PC-9 (cell line): ENCODE measurements around the gene VWA2.

Experiments used
- EZH2 ChIP-seq: fragments of 200-600 bp; sonication (generic); IDR thresholded peaks from 2 replicates; pipeline ENCODE4 v1.8.0; 2017; ENCODE audit warnings: antibody characterized with exemption, low read depth
- TF ChIP-seq, protein P1 (sequence below): fragments of 200-600 bp; sonication (generic); conservative IDR thresholded peaks from 2 replicates; pipeline ENCODE4 v1.6.1; 2017; ENCODE audit warnings: mixed run types, antibody characterized with exemption, mild to moderate bottlenecking, moderate library complexity

DNA sequence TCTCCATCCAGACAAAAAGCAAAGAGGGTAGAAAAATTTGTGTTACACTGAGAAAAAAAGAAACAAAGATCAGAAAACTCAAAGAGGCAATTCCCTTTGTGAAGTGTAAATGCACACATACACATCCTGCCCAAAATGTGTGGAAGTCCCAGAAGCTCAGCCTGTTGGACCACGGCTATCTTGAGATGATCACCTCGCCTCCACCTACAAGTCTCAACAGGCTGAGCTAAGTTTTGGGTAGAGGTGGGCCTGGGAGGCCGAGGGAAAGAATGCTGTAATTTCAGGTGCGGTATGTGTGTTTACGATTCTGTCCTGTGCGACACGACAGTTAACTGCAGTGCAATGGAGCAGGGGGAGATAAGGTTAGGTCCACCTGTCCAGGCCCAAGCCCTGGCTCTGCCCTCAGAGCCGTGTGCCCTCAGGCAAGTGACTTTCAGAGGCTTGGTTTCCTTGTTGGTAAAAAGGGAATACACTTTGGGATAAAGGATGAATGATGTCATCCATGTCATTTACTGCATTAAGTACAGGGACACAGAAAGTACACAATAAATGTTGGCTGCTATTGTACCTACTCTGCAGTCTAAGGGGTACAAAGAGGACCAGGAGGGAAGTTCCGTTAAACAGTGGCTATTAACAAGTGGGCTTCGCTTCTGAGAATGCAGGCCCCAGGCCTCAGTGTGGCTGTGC is 97.9 kb downstream of the VWA2 start:
- no peak for TF ChIP-seq EZH2
- TF ChIP-seq, protein P1, sequence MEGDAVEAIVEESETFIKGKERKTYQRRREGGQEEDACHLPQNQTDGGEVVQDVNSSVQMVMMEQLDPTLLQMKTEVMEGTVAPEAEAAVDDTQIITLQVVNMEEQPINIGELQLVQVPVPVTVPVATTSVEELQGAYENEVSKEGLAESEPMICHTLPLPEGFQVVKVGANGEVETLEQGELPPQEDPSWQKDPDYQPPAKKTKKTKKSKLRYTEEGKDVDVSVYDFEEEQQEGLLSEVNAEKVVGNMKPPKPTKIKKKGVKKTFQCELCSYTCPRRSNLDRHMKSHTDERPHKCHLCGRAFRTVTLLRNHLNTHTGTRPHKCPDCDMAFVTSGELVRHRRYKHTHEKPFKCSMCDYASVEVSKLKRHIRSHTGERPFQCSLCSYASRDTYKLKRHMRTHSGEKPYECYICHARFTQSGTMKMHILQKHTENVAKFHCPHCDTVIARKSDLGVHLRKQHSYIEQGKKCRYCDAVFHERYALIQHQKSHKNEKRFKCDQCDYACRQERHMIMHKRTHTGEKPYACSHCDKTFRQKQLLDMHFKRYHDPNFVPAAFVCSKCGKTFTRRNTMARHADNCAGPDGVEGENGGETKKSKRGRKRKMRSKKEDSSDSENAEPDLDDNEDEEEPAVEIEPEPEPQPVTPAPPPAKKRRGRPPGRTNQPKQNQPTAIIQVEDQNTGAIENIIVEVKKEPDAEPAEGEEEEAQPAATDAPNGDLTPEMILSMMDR = no peak
